Right lobe of liver (tissue), 4 donors: ENCODE measurements around the gene RANBP2.
"Not testable (repeated sequence)": the region's sequence is repeated elsewhere in the genome, so short reads cannot be mapped to it uniquely, and the experiment has no call there.

Experiments used
- CTCF ChIP-seq, 4 donors: fragments of 200-600 bp in 3 of 4; fragments of 450-650 bp in 1 of 4; IDR thresholded peaks; one replicate each; pipeline versions ENCODE4 v1.5.1 to v1.8.0; 2016 to 2022; ENCODE audit warnings: antibody characterized with exemption in 4 of 4, mild to moderate bottlenecking in 2 of 4
- POLR2A ChIP-seq: fragments of 450-650 bp; IDR thresholded peaks from one replicate; pipeline ENCODE4 v1.6.1; 2017; ENCODE audit warnings: antibody characterized with exemption, mild to moderate bottlenecking
- donor health status: DM: no; HTN: no; CAD: no.
- donor health status: DM: no; HTN: no; CAD: no.
- donor health status: DM: no; HTN: yes; CAD: no.

- not testable (repeated sequence) for TF ChIP-seq CTCF (IDR thresholded peaks at IDR 0.05); POLR2A
Measured at GRCh38 chr2:108680805-108681204, 38.5 kb upstream of the RANBP2 start.
